Activated CD4-positive, alpha-beta T cell treated with anti-CD3 and anti-CD28 coated beads, Interleukin-2, amount 50 U/mL, for 24 hours (primary cell): Measurements from ENCODE around the gene CXCR6.

ENCODE experiments used
- DNase-seq, 2 donors: peaks; one replicate each; pipeline ENCODE4 v3.0.0-alpha.2; 2020; ENCODE audit warnings: low read depth in 1 of 2, low spot score in 1 of 2

Gene CXCR6

GRCh38 chr3:45922039-45922326 is 21.3 kb upstream of the CXCR6 start:
- no peak for DNase-seq

DNA sequence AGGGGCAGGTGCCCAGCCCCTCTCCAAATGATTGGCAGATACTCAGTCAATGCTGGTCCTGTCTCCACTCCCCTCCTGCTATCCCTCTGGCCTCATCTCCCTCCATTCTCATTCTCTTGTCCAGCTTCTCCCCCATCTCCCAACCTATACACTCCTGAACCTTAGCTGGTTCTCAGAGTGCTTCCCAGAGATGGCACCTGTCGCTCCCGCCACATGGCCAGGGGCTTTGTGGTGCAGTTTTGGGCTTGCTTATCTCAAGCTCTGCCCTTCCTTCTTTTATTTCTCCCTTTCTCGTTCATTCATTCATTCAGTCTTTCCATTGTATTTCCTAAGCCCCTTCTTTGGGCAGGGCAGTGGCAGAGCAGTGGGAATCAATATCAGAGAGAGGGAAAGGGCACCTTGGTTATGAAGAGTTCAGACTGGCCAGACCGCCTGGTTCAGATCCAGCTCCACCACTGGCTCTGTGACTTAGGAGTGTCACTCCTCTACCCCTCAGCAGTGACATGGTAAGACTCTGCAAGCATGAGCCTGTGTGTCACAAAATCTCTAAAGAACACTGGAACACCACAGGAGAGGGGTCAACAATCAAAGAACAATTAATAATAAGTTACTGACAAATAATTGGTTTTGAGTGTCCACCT is 20.2 kb upstream of the CXCR6 start:
- no peak for DNase-seq

DNA sequence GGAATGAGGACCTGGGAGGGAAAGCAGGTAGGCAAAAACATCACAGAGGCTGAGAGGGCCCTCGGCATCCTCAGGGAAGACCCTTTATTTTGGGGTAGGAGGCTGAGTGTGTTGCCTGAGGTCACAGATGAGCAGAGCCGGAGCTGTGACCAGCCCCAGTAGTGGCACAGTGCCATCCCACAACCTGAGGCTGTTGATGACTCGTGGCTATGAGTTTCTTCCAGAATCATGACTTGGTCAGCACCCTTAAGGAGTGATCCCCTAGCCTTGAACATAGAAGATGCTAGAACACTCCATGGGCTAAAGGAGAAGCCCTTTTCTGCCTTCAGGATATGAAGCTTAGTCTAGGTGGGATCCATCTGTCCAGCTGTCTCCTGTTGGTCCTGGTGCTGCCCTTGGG is 19.5 kb upstream of the CXCR6 start:
- no peak for DNase-seq

GRCh38 chr3:45927881-45928280 is 15.4 kb upstream of the CXCR6 start:
- no peak for DNase-seq

DNA sequence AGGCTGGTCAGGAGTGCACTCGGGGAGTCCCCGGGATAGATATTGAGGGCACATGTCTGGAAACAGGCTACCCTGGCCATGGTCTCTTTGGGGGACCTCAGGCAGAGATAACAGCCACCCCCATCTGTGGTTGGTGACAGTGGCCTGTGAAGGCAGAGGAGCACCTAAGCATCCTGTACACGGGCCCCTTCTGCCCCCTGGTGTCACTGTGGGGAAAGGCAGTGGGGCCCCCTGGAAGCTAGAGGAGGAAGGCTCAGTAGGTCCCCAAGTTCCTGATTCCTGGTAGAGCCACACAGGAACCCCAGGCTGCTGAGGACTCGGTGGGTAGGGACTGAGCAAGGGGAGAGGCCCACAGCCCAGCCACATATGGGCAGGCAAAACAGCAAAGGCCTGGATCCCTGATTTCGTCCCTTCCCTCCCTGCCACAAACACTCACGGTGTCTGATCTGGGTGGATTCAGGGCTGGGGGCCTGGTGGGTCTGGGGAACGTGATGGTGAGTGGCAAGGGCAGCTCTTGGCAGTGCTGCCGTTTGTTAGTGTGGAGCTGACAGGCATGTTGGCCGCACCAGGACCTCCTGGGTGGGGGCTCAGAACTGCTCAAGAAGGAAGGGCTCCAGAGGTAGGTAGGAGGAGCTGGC is 14.1 kb upstream of the CXCR6 start:
- peak; percentile 44 to 63 for DNase-seq

GRCh38 chr3:45931496-45931895 is 11.8 kb upstream of the CXCR6 start:
- no peak for DNase-seq

DNA sequence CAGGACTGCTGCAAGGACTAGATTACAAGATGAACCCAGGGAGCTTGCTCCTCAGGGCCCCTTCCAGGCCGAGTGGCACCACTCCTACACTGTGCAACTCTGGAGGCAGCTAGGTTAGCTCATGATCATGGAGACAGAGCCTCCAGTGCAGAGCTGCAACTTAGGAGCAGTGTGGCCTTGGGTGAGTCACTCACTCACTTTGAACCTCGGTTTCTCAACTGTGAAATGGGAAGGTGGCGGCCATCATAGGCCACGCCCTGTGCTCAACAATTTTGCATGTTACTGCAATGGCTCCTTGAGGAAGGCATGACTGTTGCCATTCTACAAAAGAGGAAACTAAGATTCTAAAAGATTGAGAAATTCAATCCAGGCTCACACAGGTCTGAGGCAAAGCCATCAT is 11.2 kb upstream of the CXCR6 start:
- no peak for DNase-seq

DNA sequence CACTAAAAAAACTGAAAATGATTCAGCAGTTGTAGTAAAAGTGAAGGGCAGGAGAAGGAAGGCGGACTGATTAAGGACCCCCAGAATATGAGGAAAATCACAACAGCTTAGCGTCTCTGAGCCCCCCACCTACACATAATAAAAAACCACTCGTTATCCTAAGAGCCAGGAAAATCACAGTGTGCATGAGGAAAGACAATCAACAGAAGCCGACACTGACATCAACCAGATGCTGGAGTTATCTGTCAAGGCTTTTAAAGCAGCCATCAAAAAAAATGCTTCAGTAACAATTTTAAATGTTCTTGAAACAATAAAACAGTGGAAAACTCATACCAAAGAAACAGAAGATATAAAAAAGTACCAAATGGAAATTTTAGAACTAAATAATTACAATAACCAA is 9.7 kb upstream of the CXCR6 start:
- DNase-seq = no peak

GRCh38 chr3:45936261-45936660 is 7.0 kb upstream of the CXCR6 start:
- no peak for DNase-seq

GRCh38 chr3:45937206-45938042 is 5.8 kb upstream of the CXCR6 start:
- no peak for DNase-seq

DNA sequence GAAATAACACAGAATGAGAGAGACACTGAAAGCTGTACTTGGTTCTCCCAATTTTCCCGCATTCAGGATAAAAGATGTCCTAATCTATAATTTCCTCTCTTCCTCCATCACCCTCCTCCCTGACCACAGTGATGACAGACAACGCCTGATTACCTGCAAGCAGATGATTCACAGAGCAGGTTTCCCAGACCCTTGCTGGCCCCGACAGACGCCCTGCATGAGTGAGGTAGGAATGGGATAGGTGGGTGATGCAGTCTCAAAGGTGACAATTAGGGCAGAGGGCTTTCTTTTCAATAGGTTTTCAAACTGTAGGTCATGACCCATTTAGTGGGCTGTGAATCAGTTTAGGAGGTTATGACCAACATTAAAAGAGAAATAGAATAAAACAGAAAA is 5.2 kb upstream of the CXCR6 start:
- DNase-seq = no peak

DNA sequence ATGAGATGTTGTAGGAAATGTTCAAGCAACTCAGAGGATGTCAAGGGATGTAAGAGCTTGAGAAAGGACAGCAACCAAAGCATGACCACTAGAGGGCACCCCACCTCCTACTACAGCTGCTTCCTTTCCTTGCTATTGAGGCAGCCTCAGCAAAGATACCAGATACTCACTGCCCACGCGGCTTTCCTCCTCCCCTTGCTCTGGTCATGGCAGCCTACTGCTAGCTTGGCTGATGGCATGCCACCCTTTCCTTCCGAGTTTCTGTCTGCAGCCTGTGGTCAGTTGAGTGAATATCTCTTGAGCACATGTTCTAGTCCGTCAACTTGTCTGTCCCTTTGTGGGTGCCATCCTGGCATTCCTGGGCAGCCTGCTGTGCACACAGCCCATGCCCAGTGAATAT is 4.4 kb upstream of the CXCR6 start:
- DNase-seq = peak; percentile 65 to 85

DNA sequence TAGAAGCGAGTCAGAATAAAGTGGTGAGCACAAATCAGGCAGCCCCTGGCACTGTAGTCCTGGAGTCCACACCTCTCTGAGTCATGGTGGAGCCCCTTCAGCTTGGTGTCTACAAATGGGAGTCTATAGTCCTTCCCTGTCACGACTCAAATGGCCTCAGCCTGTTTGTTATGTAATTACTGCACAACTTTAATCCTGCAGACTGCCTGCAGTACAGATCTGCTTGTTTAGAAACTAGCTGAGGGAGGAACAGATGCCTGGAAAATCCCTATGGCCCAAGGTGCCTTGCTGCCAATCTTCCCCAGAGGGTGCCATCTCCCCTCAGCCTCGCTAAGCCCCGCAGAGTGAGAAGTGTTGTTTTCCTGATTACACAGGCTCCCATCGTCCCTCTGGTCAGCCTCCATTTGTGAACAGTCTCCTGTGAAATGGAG is 3.9 kb upstream of the CXCR6 start:
- no peak for DNase-seq

GRCh38 chr3:45940004-45940780 is 3.1 kb upstream of the CXCR6 start:
- DNase-seq = no peak

- DNase-seq = no peak
These were observed 2.4 kb upstream of the CXCR6 start for GRCh38 chr3:45940781-45941365.

DNA sequence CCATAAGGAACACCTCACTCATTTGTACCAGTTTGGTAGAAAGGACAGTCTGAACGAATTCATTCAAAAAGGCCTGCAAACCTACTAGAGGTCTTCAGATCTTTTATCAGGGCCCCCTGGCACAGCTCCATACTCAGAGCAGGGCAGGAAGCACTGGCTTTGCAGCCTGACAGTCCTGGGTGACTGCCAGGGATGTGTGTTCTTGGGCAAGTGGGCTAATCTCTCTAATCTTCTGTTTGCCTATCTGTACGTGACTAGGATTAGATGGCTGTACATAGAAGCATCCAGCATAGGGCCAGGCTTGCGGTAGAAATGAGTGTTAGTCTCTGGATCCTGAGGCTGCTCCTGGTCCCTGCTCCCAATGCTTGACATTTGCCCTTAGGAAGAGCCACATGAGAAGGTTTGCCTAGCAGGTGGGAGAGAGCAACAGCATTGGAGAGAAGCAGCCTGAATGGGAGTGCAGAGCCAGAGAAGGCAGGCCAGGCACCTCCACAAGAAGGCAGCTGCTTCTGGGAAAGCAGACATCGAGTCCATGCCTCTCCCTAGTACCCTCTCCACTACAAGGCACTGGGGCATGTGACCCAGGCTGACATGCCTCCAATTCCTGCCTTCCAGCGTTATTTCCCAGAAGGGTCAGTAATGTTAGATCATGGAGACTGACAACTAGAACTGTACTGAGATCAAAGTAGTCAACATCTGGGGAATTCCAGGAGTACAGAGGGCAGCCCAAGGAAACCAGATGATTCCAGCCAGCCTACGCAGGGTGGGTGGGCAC is 1.0 kb upstream of the CXCR6 start:
- no peak for DNase-seq

GRCh38 chr3:45944830-45945620 is 1.8 kb downstream of the CXCR6 start:
- DNase-seq = no peak

GRCh38 chr3:45946307-45946706 is 3.0 kb downstream of the CXCR6 start:
- no peak for DNase-seq

GRCh38 chr3:45946875-45947274 is 3.6 kb downstream of the CXCR6 start:
- DNase-seq = no peak

- DNase-seq = no peak
These were observed 4.1 kb downstream of the CXCR6 start for GRCh38 chr3:45947361-45947760.
